CD4-positive, alpha-beta T cell (primary cell): Measurements from ENCODE around the gene COL25A1. TPM values are rescaled to one million over a fixed set of nuclear protein-coding genes. Genes with fewer than 3 reads are reported as not detected.

Experiments used
- ATAC-seq: fragments of 200-7000 bp; cut with Tn5 transposase; one replicate; pipeline ENCODE4 v1.10.0; 2022; ENCODE audit warnings: mild to moderate bottlenecking; ENCODE audit not compliant: poor library complexity
- CTCF ChIA-PET: fragments of 350-600 bp; sonication (Branson Sonifier 250); formaldehyde crosslinking; loops from one replicate; lab custom pipeline; 2021; ENCODE audit warnings: antibody characterized with exemption, inconsistent platforms; lab: Charles Lee
- POLR2A ChIA-PET: fragments of 350-600 bp; sonication (Branson Sonifier 250); formaldehyde crosslinking; loops from one replicate; lab custom pipeline; 2021; ENCODE audit warnings: antibody characterized with exemption, inconsistent platforms; lab: Charles Lee
- DNase-seq, 14 experiments: peaks; one replicate each; pipeline ENCODE4 v3.0.0-alpha.2; 2013 to 2020; ENCODE audit warnings: mixed read lengths in 2 of 14
- H3K27ac ChIP-seq, 2 donors: one replicate each; pipeline versions ENCODE4 v1.5.1 to v1.7.0; 2013; ENCODE audit warnings: low read length in 2 of 2, low read depth in 1 of 2, mild to moderate bottlenecking in 1 of 2
- H3K27me3 ChIP-seq, 2 experiments: 1 replicate in 1 of 2; 2 replicates in 1 of 2; pipeline versions ENCODE4 v1.6.1 to v1.7.0; 2013; ENCODE audit warnings: low read length in 2 of 2, control low read depth in 1 of 2, mild to moderate bottlenecking in 1 of 2, moderate library complexity in 1 of 2; ENCODE audit not compliant: insufficient read depth in 2 of 2, control insufficient read depth in 1 of 2
- H3K36me3 ChIP-seq: one replicate; pipeline ENCODE4 v1.6.1; 2013; ENCODE audit warnings: low read length, control low read depth; ENCODE audit not compliant: insufficient read depth
- H3K4me1 ChIP-seq: one replicate; pipeline ENCODE4 v1.6.1; 2013; ENCODE audit warnings: low read length, control low read depth; ENCODE audit not compliant: insufficient read depth
- H3K4me3 ChIP-seq: one replicate; pipeline ENCODE4 v1.5.1; 2013; ENCODE audit warnings: mild to moderate bottlenecking, low read length, moderate library complexity
- H3K9me3 ChIP-seq, 2 experiments: 1 replicate in 1 of 2; 2 replicates in 1 of 2; pipeline versions ENCODE4 v1.6.1 to v1.7.0; 2013; ENCODE audit warnings: low read length in 2 of 2, mild to moderate bottlenecking in 2 of 2, control low read depth in 1 of 2, moderate library complexity in 1 of 2; ENCODE audit not compliant: control insufficient read depth in 1 of 2, insufficient read depth in 1 of 2
- H3K27ac Mint-ChIP-seq: one replicate; pipeline ENCODE4 v1.8.0; 2020; ENCODE audit warnings: mixed read lengths
- H3K27me3 Mint-ChIP-seq: one replicate; pipeline ENCODE4 v1.8.0; 2021; ENCODE audit warnings: mixed read lengths
- H3K36me3 Mint-ChIP-seq: one replicate; pipeline ENCODE4 v1.8.0; 2021; ENCODE audit warnings: low read depth, mixed read lengths
- H3K4me1 Mint-ChIP-seq: one replicate; pipeline ENCODE4 v1.8.0; 2021; ENCODE audit warnings: low read depth, mixed read lengths
- H3K4me3 Mint-ChIP-seq: one replicate; pipeline ENCODE4 v1.8.0; 2020; ENCODE audit warnings: mild to moderate bottlenecking, mixed read lengths
- H3K9me3 Mint-ChIP-seq: one replicate; pipeline ENCODE4 v1.8.0; 2020; ENCODE audit warnings: mixed read lengths
- intact Hi-C, 2 experiments: fragments of 100-400 bp; cut with DNase I in 1 of 2; cut with micrococcal nuclease in 1 of 2; formaldehyde crosslinking; loops; one replicate each; pipeline versions ENCODE4 v1.15.1 to v1.9.0; 2023 to 2025; cut with DNase I, micrococcal nuclease
- total RNA-seq, 174 experiments: library from RNA in 2 of 174; stranded (reverse) in 2 of 174; gene quantifications; one replicate each; pipeline ENCODE4 v1.2.3 and lab custom pipeline; 2021 to 2026
- TF ChIP-seq, protein P1 (sequence below): fragments of 200-600 bp; IDR thresholded peaks from one replicate; pipeline ENCODE4 v1.8.0; 2022; ENCODE audit warnings: antibody characterized with exemption, mild to moderate bottlenecking

Gene COL25A1
- total RNA-seq, 2 experiments from 2014 or later, result 0.42 TPM; not detected in 1

DNA sequence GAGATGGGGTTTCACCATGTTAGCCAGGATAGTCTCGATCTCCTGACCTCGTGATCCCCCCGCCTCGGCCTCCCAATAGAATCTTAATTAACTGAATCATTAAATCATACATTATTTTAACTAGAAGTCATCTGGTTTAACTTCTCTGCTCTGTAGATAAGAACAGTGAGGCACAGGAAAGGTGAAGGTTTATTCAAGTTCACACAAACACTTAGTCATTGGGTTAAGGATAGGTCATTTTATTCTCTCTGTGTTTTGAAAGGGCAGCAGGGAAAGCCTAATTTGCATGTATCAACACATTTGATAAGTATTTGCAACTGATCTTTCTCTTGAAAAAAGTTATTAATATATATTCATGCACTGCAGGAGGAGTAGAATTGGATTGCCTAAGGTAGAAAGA lies 538.5 kb downstream of the COL25A1 start:
- TF ChIP-seq, protein P1, sequence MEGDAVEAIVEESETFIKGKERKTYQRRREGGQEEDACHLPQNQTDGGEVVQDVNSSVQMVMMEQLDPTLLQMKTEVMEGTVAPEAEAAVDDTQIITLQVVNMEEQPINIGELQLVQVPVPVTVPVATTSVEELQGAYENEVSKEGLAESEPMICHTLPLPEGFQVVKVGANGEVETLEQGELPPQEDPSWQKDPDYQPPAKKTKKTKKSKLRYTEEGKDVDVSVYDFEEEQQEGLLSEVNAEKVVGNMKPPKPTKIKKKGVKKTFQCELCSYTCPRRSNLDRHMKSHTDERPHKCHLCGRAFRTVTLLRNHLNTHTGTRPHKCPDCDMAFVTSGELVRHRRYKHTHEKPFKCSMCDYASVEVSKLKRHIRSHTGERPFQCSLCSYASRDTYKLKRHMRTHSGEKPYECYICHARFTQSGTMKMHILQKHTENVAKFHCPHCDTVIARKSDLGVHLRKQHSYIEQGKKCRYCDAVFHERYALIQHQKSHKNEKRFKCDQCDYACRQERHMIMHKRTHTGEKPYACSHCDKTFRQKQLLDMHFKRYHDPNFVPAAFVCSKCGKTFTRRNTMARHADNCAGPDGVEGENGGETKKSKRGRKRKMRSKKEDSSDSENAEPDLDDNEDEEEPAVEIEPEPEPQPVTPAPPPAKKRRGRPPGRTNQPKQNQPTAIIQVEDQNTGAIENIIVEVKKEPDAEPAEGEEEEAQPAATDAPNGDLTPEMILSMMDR, result no peak
- Histone ChIP-seq H3K4me3 (no peak overlapping the region), H3K9me3 (peaks cover 4 to 5% of the 10 kb centered on the region in 2 experiments), H3K27me3 (peaks cover 23 to 47% of the 10 kb centered on the region in 2 experiments), H3K27ac (no peak overlapping the region), H3K36me3 (no peaks in the 10 kb centered on the region), H3K4me1 (peaks cover 15% of the 10 kb centered on the region)
- DNase-seq (no peak), ATAC-seq (no peak)
- Mint-ChIP-seq H3K36me3 (no peaks in the 10 kb centered on the region), H3K9me3 (no peaks in the 10 kb centered on the region), H3K27ac (no peak overlapping the region), H3K4me1 (peaks cover 13% of the 10 kb centered on the region), H3K4me3 (no peak overlapping the region), H3K27me3 (peaks cover 66% of the 10 kb centered on the region)
- intact Hi-C loops, result no loop called here
- ChIA-PET POLR2A (no interaction called here), CTCF (no interaction called here)

- Mint-ChIP-seq H3K9me3 (no peaks in the 10 kb centered on the region), H3K36me3 (no peaks in the 10 kb centered on the region), H3K4me1 (peaks cover 13% of the 10 kb centered on the region), H3K4me3 (peak overlapping the region; percentile 82), H3K27me3 (peaks cover 66% of the 10 kb centered on the region), H3K27ac (no peak overlapping the region)
- H3K27me3 ChIP-seq, result peaks cover 29 to 47% of the 10 kb centered on the region in 2 experiments
- CTCF ChIA-PET, result no interaction called here
- no peaks in the 10 kb centered on the region for H3K36me3 ChIP-seq
- ATAC-seq, result no peak
- intact Hi-C loops, result no loop called here
- peaks cover 4 to 5% of the 10 kb centered on the region in 2 experiments for H3K9me3 ChIP-seq
- H3K4me3 ChIP-seq, result peak overlapping the region; percentile 55
- no peak overlapping the region for H3K27ac ChIP-seq
- POLR2A ChIA-PET, result no interaction called here
- DNase-seq, result no peak
- TF ChIP-seq, protein P1, result no peak
- peaks cover 15% of the 10 kb centered on the region for H3K4me1 ChIP-seq
Observed at GRCh38 chr4:108763226-108763593, 539.2 kb downstream of the COL25A1 start.

GRCh38 chr4:108762559-108763225 lies 539.8 kb downstream of the COL25A1 start, which contains the start of gene ETNPPL:
Gene ETNPPL, minus strand, starts transcription at chr4:108763053. Its CDS starts 155 bp downstream, at chr4:108762898.
- intact Hi-C loops, result no loop called here
- no peaks in the 10 kb centered on the region for H3K9me3 Mint-ChIP-seq
- Histone ChIP-seq H3K36me3 (no peaks in the 10 kb centered on the region), H3K4me3 (peak within 1 kb of the TSS; percentile 55), H3K9me3 (peaks cover 4 to 5% of the 10 kb centered on the region in 2 experiments), H3K4me1 (peaks cover 15% of the 10 kb centered on the region), H3K27me3 (peaks cover 29 to 47% of the 10 kb centered on the region in 2 experiments), H3K27ac (no peak within 1 kb of the TSS)
- no peaks in the 10 kb centered on the region for H3K36me3 Mint-ChIP-seq
- CTCF ChIA-PET, result no interaction called here
- peak within 1 kb of the TSS; percentile 82 for H3K4me3 Mint-ChIP-seq
- ATAC-seq (peak; percentile 69), DNase-seq (peak in 10 of 14 experiments; percentile 0 to 39 (median 14))
- TF ChIP-seq, protein P1, result no peak
- no peak within 1 kb of the TSS for H3K27ac Mint-ChIP-seq
- peaks cover 66% of the 10 kb centered on the region for H3K27me3 Mint-ChIP-seq
- H3K4me1 Mint-ChIP-seq, result peaks cover 13% of the 10 kb centered on the region
- POLR2A ChIA-PET, result no interaction called here

Other genes with a start within 250 kb of the COL25A1 start
- gene SEC24B, start 131.2 kb upstream of the COL25A1 start, total RNA-seq, result 10 to 100 TPM; 41.5 to 45.9 TPM